ENCODE measurements around the gene RELB. TPM values are rescaled to one million over a fixed set of nuclear protein-coding genes. Genes with fewer than 3 reads are reported as not detected.
A peak's percentile ranks its signal among the peaks of the same experiment; 100 is the strongest.

RELB gene
- total RNA-seq, 2 donors from 2014 or later: 9.5 to 14.5 TPM

DNA sequence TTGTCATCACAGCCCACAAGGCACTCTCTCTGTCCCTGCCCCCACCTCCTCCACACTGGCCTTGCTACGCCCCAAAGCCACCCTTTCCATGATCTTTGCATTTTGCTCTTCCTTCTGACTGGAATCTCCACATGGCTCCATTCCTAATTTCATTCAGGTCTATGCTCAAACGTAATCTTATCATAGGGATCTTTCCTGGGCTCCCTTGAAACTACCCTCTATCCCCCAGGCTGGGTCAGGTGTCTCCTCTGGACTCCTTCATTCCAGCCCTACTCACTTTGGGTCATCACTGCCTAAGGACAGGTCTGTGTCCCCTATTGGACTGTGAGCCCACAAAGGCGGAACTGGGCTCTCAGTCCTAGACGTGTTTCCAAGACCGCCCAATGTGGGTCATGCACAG lies 80.9 kb downstream of the RELB start:
- H3K4me1 ChIP-seq (ENCODE audit: control insufficient read depth, insufficient read depth, low read length): no peaks in the 10 kb centered on the region
- Mint-ChIP-seq H3K4me1 (peaks cover 29% of the 10 kb centered on the region), H3K4me3 (peak overlapping the region; percentile 99), H3K27ac (peak overlapping the region; percentile 5), H3K27me3 (ENCODE audit: insufficient read depth) (no peaks in the 10 kb centered on the region), H3K36me3 (ENCODE audit: low read depth) (peaks cover 39% of the 10 kb centered on the region), H3K9me3 (no peaks in the 10 kb centered on the region)
- no peak overlapping the region for H3K27ac ChIP-seq (ENCODE audit: low read depth, low read length)
- no peak overlapping the region for H3K4me3 ChIP-seq (ENCODE audit: low read length)
- TF ChIP-seq, protein P1, sequence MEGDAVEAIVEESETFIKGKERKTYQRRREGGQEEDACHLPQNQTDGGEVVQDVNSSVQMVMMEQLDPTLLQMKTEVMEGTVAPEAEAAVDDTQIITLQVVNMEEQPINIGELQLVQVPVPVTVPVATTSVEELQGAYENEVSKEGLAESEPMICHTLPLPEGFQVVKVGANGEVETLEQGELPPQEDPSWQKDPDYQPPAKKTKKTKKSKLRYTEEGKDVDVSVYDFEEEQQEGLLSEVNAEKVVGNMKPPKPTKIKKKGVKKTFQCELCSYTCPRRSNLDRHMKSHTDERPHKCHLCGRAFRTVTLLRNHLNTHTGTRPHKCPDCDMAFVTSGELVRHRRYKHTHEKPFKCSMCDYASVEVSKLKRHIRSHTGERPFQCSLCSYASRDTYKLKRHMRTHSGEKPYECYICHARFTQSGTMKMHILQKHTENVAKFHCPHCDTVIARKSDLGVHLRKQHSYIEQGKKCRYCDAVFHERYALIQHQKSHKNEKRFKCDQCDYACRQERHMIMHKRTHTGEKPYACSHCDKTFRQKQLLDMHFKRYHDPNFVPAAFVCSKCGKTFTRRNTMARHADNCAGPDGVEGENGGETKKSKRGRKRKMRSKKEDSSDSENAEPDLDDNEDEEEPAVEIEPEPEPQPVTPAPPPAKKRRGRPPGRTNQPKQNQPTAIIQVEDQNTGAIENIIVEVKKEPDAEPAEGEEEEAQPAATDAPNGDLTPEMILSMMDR (conservative IDR thresholded peaks at IDR 0.05): no peak
- no peak overlapping the region for H3K9ac ChIP-seq (ENCODE audit: extremely low read depth, low read length, poor library complexity, severe bottlenecking)
- H3K27me3 ChIP-seq (ENCODE audit: control insufficient read depth, insufficient read depth, low read length, poor library complexity, severe bottlenecking): no peaks in the 10 kb centered on the region
- peaks cover 38% of the 10 kb centered on the region for H3K36me3 ChIP-seq (ENCODE audit: control insufficient read depth, insufficient read depth, low read length)
- DNase-seq: no peak
- WGBS, 2 experiments (ENCODE audit: insufficient coverage in 1 of 2, insufficient read length in 1 of 2): 96 to 97% methylated on average over 5 of the region's 5 CpGs
- no peaks in the 10 kb centered on the region for H3K9me3 ChIP-seq (ENCODE audit: control insufficient read depth, low read length)

DNA sequence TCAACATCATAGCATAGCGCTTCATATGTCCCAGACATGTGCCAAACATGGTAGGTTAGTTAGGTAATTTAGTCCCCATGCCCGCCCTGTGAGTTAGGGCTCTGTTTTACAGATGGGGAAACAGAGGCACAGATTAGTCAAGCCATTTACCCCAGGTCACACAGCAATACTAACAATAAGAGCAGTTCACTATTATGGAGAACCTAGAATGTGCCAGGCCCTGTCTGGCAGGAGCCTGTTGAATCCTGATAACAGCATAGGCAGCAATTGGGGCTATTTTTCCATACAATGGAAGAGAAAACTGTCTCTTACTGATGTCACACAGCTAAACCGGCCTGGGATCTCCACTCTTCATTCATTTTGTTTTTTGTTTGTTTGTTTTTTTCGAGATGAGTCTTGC lies 85.2 kb downstream of the RELB start:
- Histone ChIP-seq H3K4me1 (ENCODE audit: control insufficient read depth, insufficient read depth, low read length) (no peaks in the 10 kb centered on the region), H3K27me3 (ENCODE audit: control insufficient read depth, insufficient read depth, low read length, poor library complexity, severe bottlenecking) (no peaks in the 10 kb centered on the region), H3K4me3 (ENCODE audit: low read length) (no peak overlapping the region), H3K9ac (ENCODE audit: extremely low read depth, low read length, poor library complexity, severe bottlenecking) (no peak overlapping the region), H3K9me3 (ENCODE audit: control insufficient read depth, low read length) (no peaks in the 10 kb centered on the region), H3K36me3 (ENCODE audit: control insufficient read depth, insufficient read depth, low read length) (peaks cover 74% of the 10 kb centered on the region), H3K27ac (ENCODE audit: low read depth, low read length) (no peak overlapping the region)
- WGBS, 2 experiments (ENCODE audit: insufficient coverage in 1 of 2, insufficient read length in 1 of 2): 95 to 100% methylated on average over 2 to 4 of the region's 4 CpGs
- peaks cover 64% of the 10 kb centered on the region for H3K36me3 Mint-ChIP-seq (ENCODE audit: low read depth)
- no peak overlapping the region for H3K4me3 Mint-ChIP-seq
- no peaks in the 10 kb centered on the region for H3K9me3 Mint-ChIP-seq
- no peaks in the 10 kb centered on the region for H3K27me3 Mint-ChIP-seq (ENCODE audit: insufficient read depth)
- H3K4me1 Mint-ChIP-seq: peaks cover 27% of the 10 kb centered on the region
- H3K27ac Mint-ChIP-seq: peak overlapping the region; percentile 44
- no peak for DNase-seq
- TF ChIP-seq, protein P1 (conservative IDR thresholded peaks at IDR 0.05): no peak

DNA sequence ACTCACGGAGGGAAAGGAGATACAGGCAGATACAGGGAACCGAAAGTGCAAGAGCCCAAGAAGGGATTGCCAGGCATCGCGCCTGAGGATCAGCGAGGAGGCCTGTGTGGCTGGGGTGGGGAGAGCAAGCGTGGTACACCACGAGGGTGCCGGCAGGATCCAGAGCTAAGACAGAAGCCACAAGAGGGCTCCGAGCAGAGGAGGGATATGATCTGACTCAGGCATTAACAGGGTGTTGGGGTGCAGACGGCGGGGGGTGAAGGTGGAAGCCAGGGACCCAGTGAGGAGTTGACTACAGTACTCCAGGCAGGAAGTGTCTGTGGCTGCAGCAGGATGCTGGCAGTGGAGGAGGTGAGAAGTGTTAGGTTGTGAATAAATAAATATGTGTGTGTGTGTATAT lies 86.3 kb downstream of the RELB start:
- Mint-ChIP-seq H3K4me1 (peaks cover 18% of the 10 kb centered on the region), H3K4me3 (no peak overlapping the region), H3K27ac (peak overlapping the region; percentile 41), H3K27me3 (ENCODE audit: insufficient read depth) (no peaks in the 10 kb centered on the region), H3K36me3 (ENCODE audit: low read depth) (peaks cover 54% of the 10 kb centered on the region), H3K9me3 (no peaks in the 10 kb centered on the region)
- 94 to 100% methylated on average over 7 to 11 of the region's 11 CpGs for WGBS, 2 experiments (ENCODE audit: insufficient coverage in 1 of 2, insufficient read length in 1 of 2)
- TF ChIP-seq, protein P1 (conservative IDR thresholded peaks at IDR 0.05): no peak
- Histone ChIP-seq H3K27me3 (ENCODE audit: control insufficient read depth, insufficient read depth, low read length, poor library complexity, severe bottlenecking) (no peaks in the 10 kb centered on the region), H3K9ac (ENCODE audit: extremely low read depth, low read length, poor library complexity, severe bottlenecking) (no peak overlapping the region), H3K9me3 (ENCODE audit: control insufficient read depth, low read length) (no peaks in the 10 kb centered on the region), H3K4me1 (ENCODE audit: control insufficient read depth, insufficient read depth, low read length) (no peaks in the 10 kb centered on the region), H3K36me3 (ENCODE audit: control insufficient read depth, insufficient read depth, low read length) (peaks cover 63% of the 10 kb centered on the region), H3K4me3 (ENCODE audit: low read length) (no peak overlapping the region), H3K27ac (ENCODE audit: low read depth, low read length) (no peak overlapping the region)
- no peak for DNase-seq

Other genes starting within 250 kb of the RELB start
- gene CBLC, start 223.6 kb upstream of the RELB start, total RNA-seq: 10 to 100 TPM in 1 of 2 donors, 1 to 10 TPM in 1; 6.6 to 15.5 TPM
- gene BCAM, start 192.4 kb upstream of the RELB start, total RNA-seq: 10 to 100 TPM; 62.9 to 64.0 TPM
- 100 to 1,000 TPM; 248 to 260 TPM for gene NECTIN2, start 155.2 kb upstream of the RELB start, total RNA-seq
- 10 to 100 TPM; 88.1 to 93.8 TPM for gene TOMM40, start 110.2 kb upstream of the RELB start, total RNA-seq
- 1,000 to 10,000 TPM; 2,216 to 2,598 TPM for gene APOE, start 95.7 kb upstream of the RELB start, total RNA-seq
- 1,000 to 10,000 TPM in 1 of 2 donors, 100 to 1,000 TPM in 1; 914 to 1,040 TPM for gene APOC1, start 86.9 kb upstream of the RELB start, total RNA-seq
- not detected for gene APOC4, start 59.2 kb upstream of the RELB start, total RNA-seq
- under 1 TPM in 1 of 2 donors, not detected in 1; 0.70 TPM for gene APOC2, start 55.4 kb upstream of the RELB start, total RNA-seq
- 10 to 100 TPM; 82.7 to 94.4 TPM for gene CLPTM1, start 46.1 kb upstream of the RELB start, total RNA-seq
- 10 to 100 TPM; 67.1 to 90.3 TPM for gene CLASRP, start 37.6 kb downstream of the RELB start, total RNA-seq
- 1 to 10 TPM; 2.1 to 8.5 TPM for gene ZNF296, start 75.0 kb downstream of the RELB start, total RNA-seq
- 10 to 100 TPM; 56.3 to 56.6 TPM for gene GEMIN7, start 77.8 kb downstream of the RELB start, total RNA-seq
- 10 to 100 TPM; 23.6 to 32.5 TPM for gene PPP1R37, start 91.7 kb downstream of the RELB start, total RNA-seq
- gene NKPD1, start 159.5 kb downstream of the RELB start, total RNA-seq: under 1 TPM; 0.15 to 0.22 TPM
- gene TRAPPC6A, start 176.8 kb downstream of the RELB start, total RNA-seq: 10 to 100 TPM; 56.6 to 79.1 TPM
- gene BLOC1S3, start 177.3 kb downstream of the RELB start, total RNA-seq: 10 to 100 TPM in 1 of 2 donors, 1 to 10 TPM in 1; 9.4 to 11.3 TPM
- gene EXOC3L2, start 243.9 kb downstream of the RELB start, total RNA-seq: under 1 TPM in 1 of 2 donors, not detected in 1; 0.11 TPM
- gene MARK4, start 249.8 kb downstream of the RELB start, total RNA-seq: 10 to 100 TPM; 74.6 to 90.6 TPM